Loucy (cell line): ENCODE measurements around the gene HSD11B2.

Experiments
- H2AFZ ChIP-seq: fragments of 200-600 bp; sonication (generic); 2 replicates; pipeline ENCODE4 v1.6.0; 2016; ENCODE audit warnings: antibody characterized with exemption, mild to moderate bottlenecking, low read length, moderate library complexity
- H3F3A ChIP-seq: fragments of 200-600 bp; 2 replicates; pipeline ENCODE4 v1.6.0; 2016; ENCODE audit warnings: antibody characterized with exemption, low read depth, mild to moderate bottlenecking
- H3K27me3 ChIP-seq: fragments of 200-600 bp; sonication (generic); 2 replicates; pipeline ENCODE4 v1.6.1; 2014; ENCODE audit warnings: low read length, mild to moderate bottlenecking; ENCODE audit not compliant: insufficient read depth, poor library complexity, severe bottlenecking
- H3K36me3 ChIP-seq: fragments of 200-600 bp; sonication (generic); 2 replicates; pipeline ENCODE4 v1.6.1; 2016; ENCODE audit warnings: low read length; ENCODE audit not compliant: insufficient read depth
- H3K4me1 ChIP-seq: fragments of 200-600 bp; sonication (generic); 2 replicates; pipeline ENCODE4 v1.5.1; 2014; ENCODE audit warnings: low read length, mild to moderate bottlenecking; ENCODE audit not compliant: insufficient read depth, poor library complexity, severe bottlenecking
- H3K4me2 ChIP-seq: fragments of 200-600 bp; sonication (generic); 2 replicates; pipeline ENCODE4 v1.6.0; 2014; ENCODE audit warnings: antibody characterized with exemption, low read length, low read depth, mild to moderate bottlenecking; ENCODE audit not compliant: poor library complexity, severe bottlenecking
- H3K4me3 ChIP-seq: fragments of 200-600 bp; sonication (generic); 2 replicates; pipeline ENCODE4 v1.5.1; 2014; ENCODE audit warnings: low read length, mild to moderate bottlenecking, mixed read lengths; ENCODE audit not compliant: poor library complexity, severe bottlenecking
- H3K79me2 ChIP-seq: fragments of 200-600 bp; sonication (generic); 2 replicates; pipeline ENCODE4 v1.6.1; 2014; ENCODE audit warnings: low read length; ENCODE audit not compliant: insufficient read depth
- H3K9ac ChIP-seq: fragments of 200-600 bp; sonication (generic); 2 replicates; pipeline ENCODE4 v1.6.0; 2014; ENCODE audit warnings: mild to moderate bottlenecking, low read depth, low read length, moderate library complexity; ENCODE audit not compliant: poor library complexity, severe bottlenecking
- H3K9me2 ChIP-seq: fragments of 200-600 bp; sonication (generic); replicated peaks from 2 replicates; pipeline ENCODE4 v1.6.1; 2016; ENCODE audit warnings: low read depth, low read length, mixed read lengths
- H3K9me3 ChIP-seq: fragments of 200-600 bp; sonication (generic); 2 replicates; pipeline ENCODE4 v1.6.1; 2014; ENCODE audit warnings: mild to moderate bottlenecking, antibody characterized with exemption, low read length, low read depth; ENCODE audit not compliant: insufficient read depth
- H4K20me1 ChIP-seq: fragments of 200-600 bp; sonication (generic); 2 replicates; pipeline ENCODE4 v1.6.0; 2014; ENCODE audit warnings: antibody characterized with exemption, low read length, mild to moderate bottlenecking; ENCODE audit not compliant: insufficient read depth, poor library complexity, severe bottlenecking
- CTCF ChIP-seq: fragments of 200-600 bp; sonication (generic); conservative IDR thresholded peaks from 2 replicates; pipeline ENCODE4 v1.5.1; 2014; ENCODE audit warnings: mild to moderate bottlenecking, antibody characterized with exemption, low read length
- EZH2phosphoT487 ChIP-seq: fragments of 200-600 bp; IDR thresholded peaks from 2 replicates; pipeline ENCODE4 v1.6.1; 2018; ENCODE audit warnings: antibody characterized with exemption, mild to moderate bottlenecking, moderate library complexity, borderline replicate concordance

HSD11B2 gene

DNA sequence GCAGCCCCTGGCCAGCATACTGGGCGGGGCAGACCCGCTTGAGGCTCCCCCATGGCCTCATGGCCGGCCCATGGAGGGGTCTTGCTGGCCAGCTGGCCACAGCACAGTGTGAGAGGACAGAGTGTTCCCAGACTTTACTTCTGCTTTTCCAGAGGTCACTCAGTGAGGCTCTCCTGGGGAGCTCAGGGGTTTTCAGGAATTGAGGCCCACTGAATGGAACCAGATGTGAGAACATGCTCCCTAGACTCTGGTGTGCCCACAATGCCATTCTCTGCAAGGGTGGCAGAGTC lies 28.9 kb downstream of the HSD11B2 start:
- Histone ChIP-seq H3K27me3 (no peaks in the 10 kb centered on the region), H3K4me1 (no peaks in the 10 kb centered on the region), H3K4me2 (no peak overlapping the region), H3K79me2 (peaks cover under 1% of the 10 kb centered on the region; the same call in 1 of the 2 replicates), H3K9me2 (no peaks in the 10 kb centered on the region), H3K9ac (no peak overlapping the region), H4K20me1 (no peaks in the 10 kb centered on the region), H3F3A (no peaks in the 10 kb centered on the region), H3K4me3 (no peak overlapping the region), H2AFZ (no peak overlapping the region), H3K9me3 (no peaks in the 10 kb centered on the region), H3K36me3 (no peaks in the 10 kb centered on the region)
- TF ChIP-seq EZH2phosphoT487 (no peak), CTCF (no peak)

- Histone ChIP-seq H3K4me2 (no peak overlapping the region), H4K20me1 (no peaks in the 10 kb centered on the region)
Measured at GRCh38 chr16:67460168-67460567, 29.2 kb downstream of the HSD11B2 start.

GRCh38 chr16:67460961-67461360 lies 30.0 kb downstream of the HSD11B2 start:
- no peaks in the 10 kb centered on the region for H4K20me1 ChIP-seq
- no peak overlapping the region for H3K4me2 ChIP-seq
- TF ChIP-seq EZH2phosphoT487 (no peak), CTCF (no peak)
- H3K9me2 ChIP-seq: no peaks in the 10 kb centered on the region
- H3K79me2 ChIP-seq: peaks cover 9% of the 10 kb centered on the region; the same call in 1 of the 2 replicates
- H2AFZ ChIP-seq: no peak overlapping the region
- H3K4me1 ChIP-seq: peaks cover 5% of the 10 kb centered on the region
- H3K36me3 ChIP-seq: no peaks in the 10 kb centered on the region
- H3K9me3 ChIP-seq: no peaks in the 10 kb centered on the region
- H3K4me3 ChIP-seq: no peak overlapping the region
- no peak overlapping the region for H3K9ac ChIP-seq
- H3K27me3 ChIP-seq: no peaks in the 10 kb centered on the region
- no peaks in the 10 kb centered on the region for H3F3A ChIP-seq

More at GRCh38 chr16:67460168-67460567, 29.2 kb downstream of the HSD11B2 start:
- no peaks in the 10 kb centered on the region for H3K4me1 ChIP-seq
- peaks cover 4% of the 10 kb centered on the region; the same call in 1 of the 2 replicates for H3K79me2 ChIP-seq
- no peak for TF ChIP-seq CTCF
- no peak for TF ChIP-seq EZH2phosphoT487
- no peaks in the 10 kb centered on the region for H3K36me3 ChIP-seq
- no peak overlapping the region for H3K9ac ChIP-seq
- no peak overlapping the region for H3K4me3 ChIP-seq
- no peaks in the 10 kb centered on the region for H3K9me3 ChIP-seq
- no peaks in the 10 kb centered on the region for H3K9me2 ChIP-seq
- no peaks in the 10 kb centered on the region for H3F3A ChIP-seq
- H3K27me3 ChIP-seq: no peaks in the 10 kb centered on the region
- no peak overlapping the region for H2AFZ ChIP-seq
